Lung (tissue), 12 donors: ENCODE measurements around the gene C8A. TPM values are rescaled to one million over a fixed set of nuclear protein-coding genes. Genes with fewer than 3 reads are reported as not detected.

Source experiments
- ATAC-seq: fragments of 200-7000 bp; cut with Tn5 transposase; one replicate; pipeline ENCODE4 v1.9.1; 2020; ENCODE audit warnings: moderate number of reproducible peaks; ENCODE audit not compliant: insufficient read depth, low FRiP score
- DNase-seq, 3 donors: peaks; one replicate each; pipeline ENCODE4 v3.0.0-alpha.2; 2013 to 2017
- H3K27ac ChIP-seq, 2 donors: one replicate each; pipeline ENCODE4 v1.5.1; 2013; ENCODE audit warnings: mild to moderate bottlenecking in 2 of 2, moderate library complexity in 2 of 2, control low read depth in 1 of 2, inconsistent platforms in 1 of 2, low read depth in 1 of 2, low read length in 1 of 2
- H3K27me3 ChIP-seq, 3 donors: one replicate each; pipeline ENCODE4 v1.5.1; 2013; ENCODE audit warnings: low read length in 2 of 3; ENCODE audit not compliant: control insufficient read depth in 3 of 3, insufficient read depth in 3 of 3
- H3K36me3 ChIP-seq, 4 donors: one replicate each; pipeline ENCODE4 v1.5.1; 2013; ENCODE audit warnings: low read length in 4 of 4, mild to moderate bottlenecking in 1 of 4, moderate library complexity in 1 of 4; ENCODE audit not compliant: control insufficient read depth in 4 of 4, insufficient read depth in 4 of 4
- H3K4me1 ChIP-seq, 5 donors: one replicate each; pipeline ENCODE4 v1.5.1; 2013; ENCODE audit warnings: low read length in 5 of 5, mild to moderate bottlenecking in 2 of 5, moderate library complexity in 1 of 5; ENCODE audit not compliant: control insufficient read depth in 5 of 5, insufficient read depth in 5 of 5
- H3K4me3 ChIP-seq: one replicate; pipeline ENCODE4 v1.5.1; 2013; ENCODE audit warnings: mild to moderate bottlenecking, control low read depth, moderate library complexity
- H3K9ac ChIP-seq, 2 donors: one replicate each; pipeline ENCODE4 v1.5.1; 2013; ENCODE audit warnings: low read length in 2 of 2, control low read depth in 1 of 2; ENCODE audit not compliant: insufficient read depth in 1 of 2
- H3K9me3 ChIP-seq, 4 donors: one replicate each; pipeline ENCODE4 v1.5.1; 2013; ENCODE audit warnings: low read length in 3 of 4, mild to moderate bottlenecking in 1 of 4, moderate library complexity in 1 of 4; ENCODE audit not compliant: control insufficient read depth in 4 of 4, insufficient read depth in 3 of 4
- CTCF ChIP-seq: IDR thresholded peaks from 2 replicates; pipeline ENCODE4 v1.5.1; 2012; ENCODE audit warnings: mild to moderate bottlenecking; ENCODE audit errors: control extremely low read depth, extremely low read depth
- WGBS, 2 donors: extraction: QIAGEN DNeasy Blood & Tissue Kit; methylation state at CpG; one replicate each; pipeline ENCODE4 v1.1.7; 2013; 5-methylcytosine and 5-hydroxymethylcytosine counted together
- polyA plus RNA-seq, 2 donors: library from polyadenylated mRNA; stranded (reverse); fragments of 200-250 nt; gene quantifications; one replicate each; pipeline ENCODE4 v1.2.1, GENCODE V29; 2013
- total RNA-seq, 2 donors: library from RNA; depleted of rRNA in 1 of 2; stranded (reverse); fragments of >200 nt in 1 of 2; gene quantifications; one replicate each; pipeline ENCODE4 v1.2.1, GENCODE V29; 2014 to 2021
- donor health status: control.
- donor health status: control.
- donor health status: Bipolar disorder and iron deficiency.
- donor health status: healthy.
- donor health status: DM: yes; HTN: yes; CAD: no.

The C8A gene
- total and polyA plus RNA-seq, 4 donors: 0.12 to 1.4 TPM; not detected in 2

GRCh38 chr1:56911098-56911938 lies 56.7 kb downstream of the C8A start:
- H3K36me3 ChIP-seq: no peaks in the 10 kb centered on the region
- H3K27ac ChIP-seq: no peak overlapping the region
- ATAC-seq (no peak), DNase-seq (no peak)
- peaks cover 0 to 2% (median 0%) of the 10 kb centered on the region in 5 donors for H3K4me1 ChIP-seq
- H3K9me3 ChIP-seq: peaks cover 0 to 3% (median 0%) of the 10 kb centered on the region in 4 donors
- WGBS, 2 donors: 80 to 84% methylated on average over 7 of the region's 7 CpGs
- TF ChIP-seq CTCF: no peak
- no peaks in the 10 kb centered on the region for H3K27me3 ChIP-seq
- no peak overlapping the region for H3K9ac ChIP-seq
- no peak overlapping the region for H3K4me3 ChIP-seq

- no peak for TF ChIP-seq CTCF
- no peak overlapping the region for H3K9ac ChIP-seq
- ATAC-seq: no peak
- H3K4me3 ChIP-seq: no peak overlapping the region
- H3K27ac ChIP-seq: no peak overlapping the region
- WGBS, 2 donors: 89 to 92% methylated on average over 12 of the region's 12 CpGs
- DNase-seq: no peak
- H3K27me3 ChIP-seq: no peaks in the 10 kb centered on the region
- peaks cover 0 to 2% (median 0%) of the 10 kb centered on the region in 5 donors for H3K4me1 ChIP-seq
- H3K9me3 ChIP-seq: peaks cover 0 to 3% (median 0%) of the 10 kb centered on the region in 4 donors
- H3K36me3 ChIP-seq: no peaks in the 10 kb centered on the region
Measured at GRCh38 chr1:56912325-56912724, 57.7 kb downstream of the C8A start.

- no peak for DNase-seq
- Histone ChIP-seq H3K27me3 (no peaks in the 10 kb centered on the region), H3K4me1 (peaks cover 0 to 4% (median 0%) of the 10 kb centered on the region in 5 donors), H3K4me3 (no peak overlapping the region), H3K9me3 (peaks cover 0 to 2% (median 0%) of the 10 kb centered on the region in 4 donors), H3K9ac (no peak overlapping the region), H3K27ac (no peak overlapping the region), H3K36me3 (no peaks in the 10 kb centered on the region)
- TF ChIP-seq CTCF: no peak
- no peak for ATAC-seq
- 62 to 67% methylated on average over 4 of the region's 4 CpGs for WGBS, 2 donors
Measured at GRCh38 chr1:56915960-56916359, 61.4 kb downstream of the C8A start.
